ENCODE data around the gene PHF14. TPM values are rescaled to one million over a fixed set of nuclear protein-coding genes. Genes with fewer than 3 reads are reported as not detected.

The PHF14 gene
- total RNA-seq, 2 donors from 2014 or later = 13.0 to 14.3 TPM

DNA sequence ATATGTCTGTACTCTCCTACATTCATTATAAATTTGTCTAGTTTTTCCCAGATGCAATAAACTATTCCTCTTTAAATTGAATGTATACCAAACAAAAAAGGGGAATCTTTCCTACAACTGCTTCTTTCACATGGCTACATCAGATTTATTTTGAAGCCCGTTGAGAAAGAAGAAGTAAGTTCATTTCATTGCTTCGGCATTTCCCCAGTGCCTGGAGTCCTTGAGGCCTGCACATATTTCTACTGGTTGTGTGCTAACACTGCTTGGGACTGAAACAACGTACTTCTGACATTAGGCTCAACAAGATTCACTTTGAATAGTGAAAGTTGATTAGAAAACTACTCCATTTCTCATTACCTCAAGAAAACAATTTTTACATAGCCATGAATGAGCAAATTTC lies 201.7 kb downstream of the PHF14 start:
- Histone ChIP-seq H3K27ac (no peak overlapping the region), H3K27me3 (no peaks in the 10 kb centered on the region), H3K9me3 (no peaks in the 10 kb centered on the region), H3K36me3 (no peaks in the 10 kb centered on the region), H3K4me1 (no peaks in the 10 kb centered on the region), H3K4me3 (no peak overlapping the region)
- TF ChIP-seq, protein P1, sequence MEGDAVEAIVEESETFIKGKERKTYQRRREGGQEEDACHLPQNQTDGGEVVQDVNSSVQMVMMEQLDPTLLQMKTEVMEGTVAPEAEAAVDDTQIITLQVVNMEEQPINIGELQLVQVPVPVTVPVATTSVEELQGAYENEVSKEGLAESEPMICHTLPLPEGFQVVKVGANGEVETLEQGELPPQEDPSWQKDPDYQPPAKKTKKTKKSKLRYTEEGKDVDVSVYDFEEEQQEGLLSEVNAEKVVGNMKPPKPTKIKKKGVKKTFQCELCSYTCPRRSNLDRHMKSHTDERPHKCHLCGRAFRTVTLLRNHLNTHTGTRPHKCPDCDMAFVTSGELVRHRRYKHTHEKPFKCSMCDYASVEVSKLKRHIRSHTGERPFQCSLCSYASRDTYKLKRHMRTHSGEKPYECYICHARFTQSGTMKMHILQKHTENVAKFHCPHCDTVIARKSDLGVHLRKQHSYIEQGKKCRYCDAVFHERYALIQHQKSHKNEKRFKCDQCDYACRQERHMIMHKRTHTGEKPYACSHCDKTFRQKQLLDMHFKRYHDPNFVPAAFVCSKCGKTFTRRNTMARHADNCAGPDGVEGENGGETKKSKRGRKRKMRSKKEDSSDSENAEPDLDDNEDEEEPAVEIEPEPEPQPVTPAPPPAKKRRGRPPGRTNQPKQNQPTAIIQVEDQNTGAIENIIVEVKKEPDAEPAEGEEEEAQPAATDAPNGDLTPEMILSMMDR (IDR thresholded peaks at IDR 0.05) = no peak
- no peak for DNase-seq (ENCODE audit: low spot score)

DNA sequence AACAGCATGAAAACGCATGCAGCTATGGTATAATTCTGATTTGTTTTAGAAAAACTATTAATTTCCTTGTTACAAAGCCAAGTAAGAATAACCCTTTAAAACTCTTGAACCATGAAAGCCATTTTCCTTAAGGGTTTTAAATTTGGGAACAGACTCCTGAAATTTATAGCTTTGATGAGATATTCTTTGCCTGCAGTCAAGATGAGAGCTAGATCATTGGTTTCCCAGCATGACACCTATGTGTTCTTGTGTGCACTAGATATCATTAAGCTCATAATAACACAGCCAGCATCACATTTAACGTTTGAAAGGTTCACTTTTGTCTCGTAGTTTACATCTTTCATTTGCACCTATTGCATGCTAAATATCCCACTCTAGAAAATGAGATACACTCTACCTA lies 202.2 kb downstream of the PHF14 start:
- Histone ChIP-seq H3K27ac (no peak overlapping the region), H3K36me3 (no peaks in the 10 kb centered on the region), H3K27me3 (no peaks in the 10 kb centered on the region), H3K4me1 (no peaks in the 10 kb centered on the region), H3K9me3 (no peaks in the 10 kb centered on the region), H3K4me3 (no peak overlapping the region)
- no peak for DNase-seq (ENCODE audit: low spot score)
- TF ChIP-seq, protein P1 (IDR thresholded peaks at IDR 0.05) = no peak

DNA sequence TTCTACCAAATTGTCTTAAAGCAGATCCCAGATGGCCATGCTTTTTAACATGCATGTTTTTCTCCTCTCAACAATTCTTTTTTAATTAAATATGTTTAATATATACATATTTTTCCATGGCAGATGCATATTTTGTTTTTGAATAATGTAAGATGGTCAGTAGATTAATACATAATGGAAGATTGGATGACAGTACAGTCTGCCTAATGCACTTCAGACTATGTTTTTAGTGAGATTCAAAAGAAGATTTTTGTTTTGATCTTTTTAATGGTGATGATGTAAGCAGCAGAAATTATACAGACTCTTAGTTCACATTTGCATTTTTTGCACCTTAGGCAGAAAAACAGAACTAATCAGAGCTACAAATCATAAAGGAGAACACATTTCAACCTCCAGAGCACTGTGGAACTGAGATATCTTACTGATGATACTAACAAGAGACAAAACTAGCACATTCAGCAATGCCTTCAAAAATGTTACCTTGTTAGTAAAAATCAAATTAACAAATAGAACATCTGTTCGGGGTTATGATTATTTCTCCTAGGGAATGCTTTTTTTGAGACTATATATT lies 203.4 kb downstream of the PHF14 start:
- DNase-seq (ENCODE audit: low spot score) = no peak
- Histone ChIP-seq H3K9me3 (no peaks in the 10 kb centered on the region), H3K4me3 (no peak overlapping the region), H3K36me3 (no peaks in the 10 kb centered on the region), H3K27me3 (no peaks in the 10 kb centered on the region), H3K27ac (no peak overlapping the region), H3K4me1 (no peaks in the 10 kb centered on the region)
- TF ChIP-seq, protein P1 (IDR thresholded peaks at IDR 0.05) = no peak

DNA sequence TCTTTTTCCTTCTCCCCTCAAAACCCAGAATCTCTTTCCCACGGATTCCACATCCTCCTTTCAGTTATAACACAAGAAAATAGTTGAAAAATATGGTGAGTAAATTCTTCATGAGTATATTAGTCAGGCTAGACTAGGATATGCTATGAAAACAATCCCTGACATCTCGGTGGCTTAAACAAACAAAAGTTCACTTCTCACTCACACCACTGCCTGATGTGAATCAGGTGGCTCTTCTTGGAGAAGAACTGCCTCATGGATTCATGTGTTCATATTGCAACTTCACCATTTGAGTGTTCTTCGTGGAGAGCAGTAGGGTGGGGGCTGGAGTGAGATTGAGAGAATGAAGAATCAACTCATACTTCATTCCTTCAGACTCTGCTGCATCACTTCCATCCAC lies 204.1 kb downstream of the PHF14 start:
- TF ChIP-seq, protein P1 (IDR thresholded peaks at IDR 0.05) = no peak
- Histone ChIP-seq H3K27ac (no peak overlapping the region), H3K27me3 (no peaks in the 10 kb centered on the region), H3K4me1 (no peaks in the 10 kb centered on the region), H3K9me3 (no peaks in the 10 kb centered on the region), H3K4me3 (no peak overlapping the region), H3K36me3 (no peaks in the 10 kb centered on the region)
- no peak for DNase-seq (ENCODE audit: low spot score)

DNA sequence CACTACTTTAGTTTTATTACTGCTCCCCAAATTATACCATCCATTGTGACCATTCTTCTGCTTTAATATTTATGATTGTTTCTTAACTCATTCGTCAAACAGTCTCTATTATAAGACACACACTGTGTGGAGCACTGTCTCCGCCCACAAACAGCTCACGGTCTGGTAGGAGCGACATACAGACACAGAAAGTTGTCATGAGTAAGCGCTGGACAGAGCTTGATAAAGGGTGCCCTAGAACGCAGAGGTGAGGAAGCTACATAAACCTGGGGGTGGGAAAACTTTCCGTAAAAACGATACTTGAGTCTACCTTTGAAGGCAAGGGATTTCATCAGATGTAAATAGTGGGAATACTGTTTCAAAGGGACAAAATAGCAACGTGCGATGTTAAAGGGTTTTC lies 207.9 kb downstream of the PHF14 start:
- Histone ChIP-seq H3K27me3 (no peaks in the 10 kb centered on the region), H3K4me3 (no peak overlapping the region), H3K36me3 (no peaks in the 10 kb centered on the region), H3K27ac (no peak overlapping the region), H3K9me3 (peaks cover 0 to 8% of the 10 kb centered on the region in 2 donors), H3K4me1 (no peaks in the 10 kb centered on the region)
- TF ChIP-seq, protein P1 (IDR thresholded peaks at IDR 0.05) = no peak
- DNase-seq (ENCODE audit: low spot score) = no peak

DNA sequence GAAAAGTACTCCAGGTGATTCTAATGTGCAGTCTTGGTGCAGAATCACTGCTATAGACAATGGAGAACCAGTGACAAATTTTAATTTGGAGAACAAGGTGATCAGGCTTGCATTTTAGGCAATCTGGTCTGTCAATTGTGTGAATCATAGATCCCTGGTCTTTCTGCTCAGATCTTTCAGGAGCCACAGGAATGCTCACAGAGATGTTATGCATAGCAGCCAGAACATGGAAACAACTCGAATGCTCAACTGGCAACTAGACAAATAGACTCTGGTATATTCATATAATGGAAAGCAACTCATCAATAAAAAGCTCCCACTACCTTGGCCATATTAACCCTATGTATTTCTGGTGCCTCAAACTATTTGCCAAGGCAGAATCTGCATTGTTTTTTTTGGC lies 209.1 kb downstream of the PHF14 start:
- Histone ChIP-seq H3K27ac (no peak overlapping the region), H3K9me3 (peaks cover 0 to 8% of the 10 kb centered on the region in 2 donors), H3K27me3 (no peaks in the 10 kb centered on the region), H3K4me1 (no peaks in the 10 kb centered on the region), H3K4me3 (no peak overlapping the region), H3K36me3 (no peaks in the 10 kb centered on the region)
- DNase-seq (ENCODE audit: low spot score) = no peak
- TF ChIP-seq, protein P1 (IDR thresholded peaks at IDR 0.05) = no peak
